Tibial nerve (tissue), 3 donors: Measurements from ENCODE around the gene RCOR2.

ENCODE experiments used
- POLR2A ChIP-seq, 2 donors: fragments of 450-650 bp; IDR thresholded peaks; one replicate each; pipeline ENCODE4 v1.6.1; 2017; ENCODE audit warnings: antibody characterized with exemption in 2 of 2, mild to moderate bottlenecking in 2 of 2, moderate library complexity in 2 of 2
- TF ChIP-seq, protein P1 (sequence below), 5 experiments: fragments of 200-600 bp in 3 of 5; fragments of 450-650 bp in 2 of 5; sonication (generic) in 3 of 5; IDR thresholded peaks; one replicate each; pipeline ENCODE4 v1.5.1; 2016 to 2019; ENCODE audit warnings: antibody characterized with exemption in 5 of 5, mild to moderate bottlenecking in 3 of 5, moderate library complexity in 2 of 5

DNA sequence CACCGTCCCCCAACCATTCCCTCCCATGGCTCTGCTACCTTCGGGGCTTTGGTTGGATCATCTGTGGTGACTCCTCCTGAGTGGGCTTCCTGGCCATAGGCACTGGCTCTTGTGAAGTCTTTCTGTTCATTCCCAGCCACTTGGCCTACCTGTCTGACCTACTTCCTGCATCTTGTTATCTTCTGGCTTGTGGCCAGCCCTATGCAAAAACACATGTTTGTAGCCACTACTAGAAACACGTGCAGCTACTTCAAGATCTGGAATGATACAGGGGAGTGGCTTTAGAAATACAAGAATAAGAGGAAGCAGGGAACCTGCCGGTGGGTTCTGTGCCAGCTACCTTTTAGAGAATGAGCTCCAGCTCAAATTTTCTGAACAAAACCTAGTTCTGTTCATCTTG, 20.9 kb downstream of the RCOR2 start:
- TF ChIP-seq, protein P1, sequence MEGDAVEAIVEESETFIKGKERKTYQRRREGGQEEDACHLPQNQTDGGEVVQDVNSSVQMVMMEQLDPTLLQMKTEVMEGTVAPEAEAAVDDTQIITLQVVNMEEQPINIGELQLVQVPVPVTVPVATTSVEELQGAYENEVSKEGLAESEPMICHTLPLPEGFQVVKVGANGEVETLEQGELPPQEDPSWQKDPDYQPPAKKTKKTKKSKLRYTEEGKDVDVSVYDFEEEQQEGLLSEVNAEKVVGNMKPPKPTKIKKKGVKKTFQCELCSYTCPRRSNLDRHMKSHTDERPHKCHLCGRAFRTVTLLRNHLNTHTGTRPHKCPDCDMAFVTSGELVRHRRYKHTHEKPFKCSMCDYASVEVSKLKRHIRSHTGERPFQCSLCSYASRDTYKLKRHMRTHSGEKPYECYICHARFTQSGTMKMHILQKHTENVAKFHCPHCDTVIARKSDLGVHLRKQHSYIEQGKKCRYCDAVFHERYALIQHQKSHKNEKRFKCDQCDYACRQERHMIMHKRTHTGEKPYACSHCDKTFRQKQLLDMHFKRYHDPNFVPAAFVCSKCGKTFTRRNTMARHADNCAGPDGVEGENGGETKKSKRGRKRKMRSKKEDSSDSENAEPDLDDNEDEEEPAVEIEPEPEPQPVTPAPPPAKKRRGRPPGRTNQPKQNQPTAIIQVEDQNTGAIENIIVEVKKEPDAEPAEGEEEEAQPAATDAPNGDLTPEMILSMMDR (IDR thresholded peaks at IDR 0.05) = no peak
- TF ChIP-seq POLR2A (IDR thresholded peaks at IDR 0.05) = no peak
